ENCODE data around the gene WDR86.

Gene WDR86

GRCh38 chr7:151389096-151389767, 20.6 kb downstream of the WDR86 start:
- DNase-seq: no peak

GRCh38 chr7:151388430-151388829, 21.4 kb downstream of the WDR86 start:
- no peak for DNase-seq

- DNase-seq: no peak
Measured at GRCh38 chr7:151388007-151388297, 21.9 kb downstream of the WDR86 start.

- no peak for DNase-seq
Measured at GRCh38 chr7:151387161-151388006, 22.5 kb downstream of the WDR86 start.

GRCh38 chr7:151386301-151387160, 23.3 kb downstream of the WDR86 start:
- DNase-seq: no peak

- no peak for DNase-seq
Measured at GRCh38 chr7:151385626-151386300, 24.1 kb downstream of the WDR86 start.

- DNase-seq: no peak
Measured at GRCh38 chr7:151384776-151385625, 24.8 kb downstream of the WDR86 start.

- no peak for DNase-seq
Measured at GRCh38 chr7:151384352-151384697, 25.5 kb downstream of the WDR86 start.

- DNase-seq: no peak
Measured at GRCh38 chr7:151383638-151384351, 26.0 kb downstream of the WDR86 start.

- peak; percentile 2 for DNase-seq
Measured at GRCh38 chr7:151382079-151382885, 27.6 kb downstream of the WDR86 start.

GRCh38 chr7:151381348-151382078, 28.3 kb downstream of the WDR86 start:
- DNase-seq: no peak

GRCh38 chr7:151381098-151381347, 28.8 kb downstream of the WDR86 start:
- DNase-seq: no peak

GRCh38 chr7:151380199-151381097, 29.4 kb downstream of the WDR86 start:
- DNase-seq: no peak

GRCh38 chr7:151379534-151380198, 30.2 kb downstream of the WDR86 start:
- no peak for DNase-seq

- no peak for DNase-seq
Measured at GRCh38 chr7:151379193-151379520, 30.7 kb downstream of the WDR86 start.

GRCh38 chr7:151378496-151379192, 31.2 kb downstream of the WDR86 start:
- DNase-seq: no peak

- no peak for DNase-seq
Measured at GRCh38 chr7:151378011-151378410, 31.8 kb downstream of the WDR86 start.

GRCh38 chr7:151377406-151377805, 32.4 kb downstream of the WDR86 start:
- DNase-seq: no peak
